Vein endothelial cell (primary cell): ENCODE results near the gene DNAAF9. TPM values are rescaled to one million over a fixed set of nuclear protein-coding genes. Genes with fewer than 3 reads are reported as not detected.

Experiments used
- small RNA-seq: library from RNA; depleted of rRNA; stranded (forward); fragments of <200 nt; gene quantifications from one replicate; pipeline ENCODE3, GENCODE V24; 2012
- total RNA-seq: library from RNA; depleted of rRNA; stranded (reverse); fragments of >200 nt; gene quantifications from 2 replicates; pipeline ENCODE4 v1.2.3, GENCODE V29; 2012

Gene DNAAF9
- 17.3 and 20.7 TPM in 2 replicates for total RNA-seq

GRCh38 chr20:3407040-3407770 lies at the start of gene DNAAF9:
TSS of gene DNAAF9 (minus strand) at chr20:3407669. CDS start at chr20:3407557, 112 bp downstream.

Small RNA genes lying within 50 kb of the gene (small RNA-seq; reads per million reads assigned to genes)
- gene RF00012 (not detected), gene RNU6-1019P (not detected)

Other genes starting within 250 kb of the DNAAF9 start
- gene FASTKD5, start 247.8 kb downstream of the DNAAF9 start, total RNA-seq = 17.3 and 20.3 TPM in 2 replicates
- gene UBOX5, start 247.8 kb downstream of the DNAAF9 start, total RNA-seq = 4.1 and 4.9 TPM in 2 replicates
- gene LZTS3, start 234.1 kb downstream of the DNAAF9 start, total RNA-seq = 6.2 and 9.8 TPM in 2 replicates
- gene DDRGK1, start 203.0 kb downstream of the DNAAF9 start, total RNA-seq = 26.8 and 28.7 TPM in 2 replicates
- 24.2 and 33.8 TPM in 2 replicates for gene ITPA, start 198.2 kb downstream of the DNAAF9 start, total RNA-seq
- gene SLC4A11, start 168.5 kb downstream of the DNAAF9 start, total RNA-seq = 4.9 TPM in 2 replicates
- gene ATRN, start 63.3 kb upstream of the DNAAF9 start, total RNA-seq = 38.9 and 42.5 TPM in 2 replicates